GM12801 (cell line): ENCODE measurements around the gene KATNBL1.

Experiments
- CTCF ChIP-seq: IDR thresholded peaks from one replicate; pipeline ENCODE4 v1.5.1; 2011; ENCODE audit warnings: control low read depth; ENCODE audit not compliant: insufficient read length; ENCODE audit errors: extremely low read depth

Gene KATNBL1

GRCh38 chr15:34147371-34148140 lies 62.3 kb downstream of the KATNBL1 start:
- TF ChIP-seq CTCF = no peak

- TF ChIP-seq CTCF = no peak
Observed at GRCh38 chr15:34133511-34133910, 76.4 kb downstream of the KATNBL1 start.

GRCh38 chr15:34132881-34133280 lies 77.0 kb downstream of the KATNBL1 start:
- no peak for TF ChIP-seq CTCF

GRCh38 chr15:34128898-34129297 lies 81.0 kb downstream of the KATNBL1 start:
- no peak for TF ChIP-seq CTCF

GRCh38 chr15:34126522-34126921 lies 83.4 kb downstream of the KATNBL1 start:
- no peak for TF ChIP-seq CTCF

- TF ChIP-seq CTCF = no peak
Observed at GRCh38 chr15:34125945-34126344, 84.0 kb downstream of the KATNBL1 start.

- no peak for TF ChIP-seq CTCF
Observed at GRCh38 chr15:34124651-34125050, 85.2 kb downstream of the KATNBL1 start.
